HepG2 (cell line): ENCODE measurements around the gene ZNF3. TPM values are rescaled to one million over a fixed set of nuclear protein-coding genes. Genes with fewer than 3 reads are reported as not detected.

Source experiments
- DR1 ChIP-seq: sonication (generic); formaldehyde crosslinking; IDR thresholded peaks from 2 replicates; pipeline ENCODE4 v1.8.0; 2021; ENCODE audit warnings: mild to moderate bottlenecking, missing genetic modification reagents, inconsistent platforms
- GLMP ChIP-seq: sonication (generic); formaldehyde crosslinking; IDR thresholded peaks from 2 replicates; pipeline ENCODE4 v1.9.0; 2021; ENCODE audit warnings: missing genetic modification reagents, mild to moderate bottlenecking, borderline replicate concordance
- HMG20A ChIP-seq: IDR thresholded peaks from 2 replicates; pipeline ENCODE4 v1.6.1; 2016; ENCODE audit warnings: borderline replicate concordance
- MBNL3 ChIP-seq: fragments of 250-450 bp; sonication (Bioruptor Pico); conservative IDR thresholded peaks from 2 replicates; pipeline ENCODE4 v1.8.0; 2022; ENCODE audit warnings: mild to moderate bottlenecking, inconsistent platforms
- POGZ ChIP-seq: sonication (generic); formaldehyde crosslinking; IDR thresholded peaks from 2 replicates; pipeline ENCODE4 v1.4.0; 2020; ENCODE audit warnings: mild to moderate bottlenecking, missing genetic modification reagents
- PRPF4 ChIP-seq: fragments of 200-400 bp; formaldehyde crosslinking; IDR thresholded peaks from 2 replicates; pipeline ENCODE4 v1.6.1; 2016; ENCODE audit warnings: low read length, low read depth; ENCODE audit not compliant: poor library complexity, severe bottlenecking
- SATB2 ChIP-seq: sonication (generic); formaldehyde crosslinking; IDR thresholded peaks from 2 replicates; pipeline ENCODE4 v1.5.0; 2020; ENCODE audit warnings: missing genetic modification reagents
- SNAI1 ChIP-seq: sonication (generic); formaldehyde crosslinking; IDR thresholded peaks from 2 replicates; pipeline ENCODE4 v1.5.0; 2020; ENCODE audit warnings: mild to moderate bottlenecking, missing genetic modification reagents, borderline replicate concordance
- STAT6 ChIP-seq: sonication (generic); formaldehyde crosslinking; IDR thresholded peaks from 2 replicates; pipeline ENCODE4 v1.4.0; 2020; ENCODE audit warnings: missing genetic modification reagents, mild to moderate bottlenecking, borderline replicate concordance
- ZFX ChIP-seq: sonication (generic); formaldehyde crosslinking; IDR thresholded peaks from 2 replicates; pipeline ENCODE4 v1.4.0; 2020; ENCODE audit warnings: mild to moderate bottlenecking, low read depth, missing genetic modification reagents, moderate library complexity
- ZNF101 ChIP-seq: sonication (generic); formaldehyde crosslinking; IDR thresholded peaks from 2 replicates; pipeline ENCODE4 v1.4.0; 2020; ENCODE audit warnings: mild to moderate bottlenecking, low read depth, missing genetic modification reagents, borderline replicate concordance
- ZNF34 ChIP-seq: sonication (generic); formaldehyde crosslinking; IDR thresholded peaks from 2 replicates; pipeline ENCODE4 v1.4.0; 2020; ENCODE audit warnings: mild to moderate bottlenecking, missing genetic modification reagents, borderline replicate concordance
- ZNF550 ChIP-seq: sonication (generic); formaldehyde crosslinking; IDR thresholded peaks from 2 replicates; pipeline ENCODE4 v1.4.0; 2020; ENCODE audit warnings: mild to moderate bottlenecking, missing genetic modification reagents, borderline replicate concordance
- ZNF639 ChIP-seq: conservative IDR thresholded peaks from 2 replicates; pipeline ENCODE4 v1.6.1; 2018; ENCODE audit warnings: missing genetic modification reagents
- polyA plus RNA-seq, 8 experiments: library from polyadenylated mRNA; depleted of rRNA in 3 of 8; stranded (reverse) in 7 of 8; unstranded in 1 of 8; fragments of >200 nt; fragmentation: Illumina TruSeq in 4 of 8; extraction: Trizol in 4 of 8; gene quantifications; 2 replicates each; pipeline versions ENCODE4 v1.2.1 to v1.2.3, GENCODE V29; 2011 to 2016; ENCODE audit warnings: low read depth in 4 of 8, missing spikeins in 1 of 8, mixed read lengths in 1 of 8; ENCODE audit not compliant: insufficient read depth in 1 of 8
- total RNA-seq, 5 experiments: library from RNA; depleted of rRNA; stranded (reverse); fragments of >200 nt; fragmentation: Illumina TruSeq; extraction: Trizol; gene quantifications; 2 replicates each; pipeline ENCODE4 v1.2.3, GENCODE V29; 2016; ENCODE audit warnings: low read depth in 1 of 5
- TF ChIP-seq, protein P1 (sequence below): sonication (generic); formaldehyde crosslinking; IDR thresholded peaks from 2 replicates; pipeline ENCODE4 v1.4.0; 2020; ENCODE audit warnings: missing genetic modification reagents, borderline replicate concordance
- TF ChIP-seq, protein P2 (sequence below): sonication (generic); formaldehyde crosslinking; IDR thresholded peaks from 2 replicates; pipeline ENCODE4 v1.4.0; 2020; ENCODE audit warnings: missing genetic modification reagents
- TF ChIP-seq, protein P3 (sequence below): sonication (generic); formaldehyde crosslinking; IDR thresholded peaks from 2 replicates; pipeline ENCODE4 v1.4.0; 2020; ENCODE audit warnings: mild to moderate bottlenecking, missing genetic modification reagents

Gene ZNF3
- total and polyA plus RNA-seq, 2 of the 13 experiments (the other 11 are each of a cell fraction or from before 2014, with no cell fraction given) = 33.7 to 56.9 TPM

DNA sequence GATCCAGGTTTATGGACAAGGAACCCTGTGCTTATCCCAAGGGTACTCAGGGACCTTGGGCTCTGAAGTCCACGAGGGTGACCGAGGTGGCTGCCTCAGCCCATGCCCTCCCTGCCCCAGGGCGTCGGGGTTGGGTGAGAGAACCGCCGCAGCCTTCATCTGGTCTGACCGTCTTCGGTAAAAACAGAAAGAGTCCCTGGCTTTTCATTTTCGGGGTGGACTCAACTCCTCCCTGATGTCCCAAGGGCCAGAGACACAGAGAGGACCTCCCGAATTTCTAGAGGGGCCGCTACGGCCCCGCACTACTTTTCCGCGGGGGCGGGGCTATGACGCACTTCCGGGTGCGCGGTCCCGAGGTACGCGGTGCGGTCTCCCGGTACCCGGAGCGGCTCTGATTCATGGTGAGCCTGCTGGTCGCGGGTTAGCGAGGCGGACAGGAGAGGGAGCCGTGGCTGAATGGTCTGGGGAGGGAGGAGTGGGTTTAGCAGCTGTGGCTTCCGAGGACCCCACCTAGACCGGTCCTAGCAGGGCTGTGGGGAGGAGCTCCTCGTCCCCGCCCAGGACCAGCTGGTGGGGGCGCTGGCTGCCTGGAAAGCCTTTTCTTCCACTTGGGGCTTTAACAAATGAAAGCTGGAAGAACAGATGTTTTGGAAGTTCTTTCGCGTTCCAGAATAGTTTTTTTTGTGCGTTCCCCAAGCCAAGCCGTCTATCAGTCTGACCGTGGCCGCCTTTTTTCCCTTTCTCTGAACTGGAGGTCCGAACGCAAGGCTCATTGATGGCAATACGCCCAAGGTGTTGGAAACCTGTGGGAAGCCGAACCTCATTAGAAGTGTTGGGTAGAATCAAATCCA, 31.9 kb downstream of the ZNF3 start, which contains the start of gene ZSCAN21 (continued):
- TF ChIP-seq STAT6 (CRISPR knock-in tag) (no peak), SATB2 (no peak), PRPF4 (no peak), POGZ (peak; percentile 72), GLMP (CRISPR knock-in tag) (no peak), SNAI1 (CRISPR knock-in tag) (0 out of 2 replicates have a peak, but pooled peaks have one; percentile 33), ZFX (CRISPR knock-in tag) (peak; percentile 22; the same call in 1 of the 2 replicates), ZNF101 (CRISPR knock-in tag) (no peak), DR1 (CRISPR knock-in tag) (peak; percentile 55; the same call in 1 of the 2 replicates), ZNF639 (CRISPR knock-in tag) (peak; percentile 71; the same call in 1 of the 2 replicates), ZNF34 (CRISPR knock-in tag) (no peak), HMG20A (no peak; the same call in 1 of the 2 replicates), ZNF550 (CRISPR knock-in tag) (no peak), MBNL3 (CRISPR knock-in tag) (no peak)
- TF ChIP-seq, protein P1, sequence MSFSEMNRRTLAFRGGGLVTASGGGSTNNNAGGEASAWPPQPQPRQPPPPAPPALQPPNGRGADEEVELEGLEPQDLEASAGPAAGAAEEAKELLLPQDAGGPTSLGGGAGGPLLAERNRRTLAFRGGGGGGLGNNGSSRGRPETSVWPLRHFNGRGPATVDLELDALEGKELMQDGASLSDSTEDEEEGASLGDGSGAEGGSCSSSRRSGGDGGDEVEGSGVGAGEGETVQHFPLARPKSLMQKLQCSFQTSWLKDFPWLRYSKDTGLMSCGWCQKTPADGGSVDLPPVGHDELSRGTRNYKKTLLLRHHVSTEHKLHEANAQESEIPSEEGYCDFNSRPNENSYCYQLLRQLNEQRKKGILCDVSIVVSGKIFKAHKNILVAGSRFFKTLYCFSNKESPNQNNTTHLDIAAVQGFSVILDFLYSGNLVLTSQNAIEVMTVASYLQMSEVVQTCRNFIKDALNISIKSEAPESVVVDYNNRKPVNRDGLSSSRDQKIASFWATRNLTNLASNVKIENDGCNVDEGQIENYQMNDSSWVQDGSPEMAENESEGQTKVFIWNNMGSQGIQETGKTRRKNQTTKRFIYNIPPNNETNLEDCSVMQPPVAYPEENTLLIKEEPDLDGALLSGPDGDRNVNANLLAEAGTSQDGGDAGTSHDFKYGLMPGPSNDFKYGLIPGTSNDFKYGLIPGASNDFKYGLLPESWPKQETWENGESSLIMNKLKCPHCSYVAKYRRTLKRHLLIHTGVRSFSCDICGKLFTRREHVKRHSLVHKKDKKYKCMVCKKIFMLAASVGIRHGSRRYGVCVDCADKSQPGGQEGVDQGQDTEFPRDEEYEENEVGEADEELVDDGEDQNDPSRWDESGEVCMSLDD (CRISPR knock-in tag) = peak; percentile 23; the same call in 1 of the 2 replicates
- TF ChIP-seq, protein P2, sequence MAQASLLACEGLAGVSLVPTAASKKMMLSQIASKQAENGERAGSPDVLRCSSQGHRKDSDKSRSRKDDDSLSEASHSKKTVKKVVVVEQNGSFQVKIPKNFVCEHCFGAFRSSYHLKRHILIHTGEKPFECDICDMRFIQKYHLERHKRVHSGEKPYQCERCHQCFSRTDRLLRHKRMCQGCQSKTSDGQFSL = peak; percentile 56; the same call in 1 of the 2 replicates
- TF ChIP-seq, protein P3, sequence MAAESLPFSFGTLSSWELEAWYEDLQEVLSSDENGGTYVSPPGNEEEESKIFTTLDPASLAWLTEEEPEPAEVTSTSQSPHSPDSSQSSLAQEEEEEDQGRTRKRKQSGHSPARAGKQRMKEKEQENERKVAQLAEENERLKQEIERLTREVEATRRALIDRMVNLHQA = no peak
